Right lobe of liver (tissue), 4 donors: ENCODE results near the gene RTF2.

Experiments
- CTCF ChIP-seq, 4 donors: fragments of 200-600 bp in 3 of 4; fragments of 450-650 bp in 1 of 4; IDR thresholded peaks; one replicate each; pipeline versions ENCODE4 v1.5.1 to v1.8.0; 2016 to 2022; ENCODE audit warnings: antibody characterized with exemption in 4 of 4, mild to moderate bottlenecking in 2 of 4
- POLR2A ChIP-seq: fragments of 450-650 bp; IDR thresholded peaks from one replicate; pipeline ENCODE4 v1.6.1; 2017; ENCODE audit warnings: antibody characterized with exemption, mild to moderate bottlenecking
- donor health status: DM: no; HTN: no; CAD: no.
- donor health status: DM: no; HTN: no; CAD: no.
- donor health status: DM: no; HTN: yes; CAD: no.

- TF ChIP-seq CTCF (IDR thresholded peaks at IDR 0.05), result no peak
- TF ChIP-seq POLR2A, result no peak
Observed at GRCh38 chr20:56468316-56469076, at the start of gene RTF2.
